ENCODE results near the gene MIOX. TPM values are rescaled to one million over a fixed set of nuclear protein-coding genes. Genes with fewer than 3 reads are reported as not detected.
A peak's percentile ranks its signal among the peaks of the same experiment; 100 is the strongest.

MIOX gene
- total and polyA plus RNA-seq, 2 of the 13 experiments (the other 11 are each of a cell fraction or from before 2014, with no cell fraction given) = 1.5 to 2.9 TPM

- TF ChIP-seq USF2 (IDR thresholded peaks at IDR 0.05; ENCODE audit: low read depth, low read length) (peak; percentile 63; the same call in 1 of the 2 replicates), USF2 (CRISPR knock-in tag; IDR thresholded peaks at IDR 0.05; ENCODE audit: borderline replicate concordance) (peak; percentile 87; the same call in 1 of the 2 replicates), TRIM22 (IDR thresholded peaks at IDR 0.05) (no peak), PHF8 (CRISPR knock-in tag; IDR thresholded peaks at IDR 0.05) (peak; percentile 56; the same call in 1 of the 2 replicates), ZSCAN21 (CRISPR knock-in tag; IDR thresholded peaks at IDR 0.05; ENCODE audit: borderline replicate concordance) (no peak), RELA (CRISPR knock-in tag; IDR thresholded peaks at IDR 0.05) (no peak)
Observed at GRCh38 chr22:50482107-50483074, 4.3 kb upstream of the MIOX start (continued).

- H3K79me2 ChIP-seq (ENCODE audit: insufficient read depth, low read length) = no peaks in the 10 kb centered on the region
- no TSS peak for BruUV-seq (replicated peaks)
- CTCF ChIA-PET (ENCODE audit: low intra/inter-chr PET ratio, low total read pairs) = no interaction called here
- DNase-seq (ENCODE audit: low spot score) = no peak
- H3K36me3 ChIP-seq (replicated peaks in 1 of 2; ENCODE audit: control insufficient read depth in 1 of 2, insufficient read depth in 2 of 2, low read length in 2 of 2) = no peaks in the 10 kb centered on the region
- peak overlapping the region in 1 of 3 experiments; percentile 75; a peak in 1 of 6 replicates for H3K4me3 ChIP-seq (replicated peaks in 1 of 3; ENCODE audit: insufficient read depth in 1 of 3, low read depth in 2 of 3, low read length in 3 of 3)
- FAIRE-seq = no peak
- H3K4me2 ChIP-seq (ENCODE audit: low read depth, low read length) = peak overlapping the region; percentile 77; the same call in 1 of the 2 replicates
- H2AFZ ChIP-seq (ENCODE audit: low read length) = no peak overlapping the region
- ATAC-seq = no peak
- H4K20me1 ChIP-seq (ENCODE audit: insufficient read depth, low read length) = no peaks in the 10 kb centered on the region; the same call in 1 of the 2 replicates
- H3K4me1 ChIP-seq (ENCODE audit: insufficient read depth, low read length) = peaks cover 66% of the 10 kb centered on the region
- no peaks in the 10 kb centered on the region for H3K9me3 ChIP-seq (ENCODE audit: low read length)
- H3K9ac ChIP-seq (ENCODE audit: insufficient read depth, low read depth, low read length) = no peak overlapping the region
- in situ Hi-C loops (cut with HindIII; ENCODE audit: extremely low pct_ligation_motif_present, low pct_unique_long_range_greater_than_20kb) (no loop called here), intact Hi-C loops (cut with micrococcal nuclease; ENCODE audit: unreplicated experiment) (no loop called here)
- no peak overlapping the region for H3K27ac ChIP-seq (ENCODE audit: extremely low read length, insufficient read depth, low read length)
- peaks cover 0 to 4% of the 10 kb centered on the region in 2 experiments; a peak in 1 of 5 replicates for H3K27me3 ChIP-seq (ENCODE audit: control insufficient read depth in 1 of 2, insufficient read depth in 2 of 2, low read length in 2 of 2)
- 98% methylated on average over 8 of the region's 10 CpGs for WGBS (ENCODE audit: low lambda C conversion rate)
- POLR2A ChIA-PET = interaction anchor here (2.1 kb wide), 1 partner anchor 43 kb away, joined by 5 read pairs; the partner anchor contains the start of gene SCO2
- TF ChIP-seq ZNF629 (CRISPR knock-in tag; conservative IDR thresholded peaks at IDR 0.05) (no peak), MIER2 (CRISPR knock-in tag; IDR thresholded peaks at IDR 0.05) (no peak), KLF16 (CRISPR knock-in tag; IDR thresholded peaks at IDR 0.05) (no peak), FOXM1 (CRISPR knock-in tag; IDR thresholded peaks at IDR 0.05) (no peak), ZNF430 (CRISPR knock-in tag; IDR thresholded peaks at IDR 0.05) (no peak), KDM5A (IDR thresholded peaks at IDR 0.05; ENCODE audit: borderline replicate concordance, low read length) (no peak), GZF1 (CRISPR knock-in tag; IDR thresholded peaks at IDR 0.05) (no peak), AKNA (CRISPR knock-in tag; IDR thresholded peaks at IDR 0.05; ENCODE audit: borderline replicate concordance) (no peak)
Observed at GRCh38 chr22:50483106-50483505, 3.6 kb upstream of the MIOX start.
